ENCODE results near the gene PINLYP.

DNA sequence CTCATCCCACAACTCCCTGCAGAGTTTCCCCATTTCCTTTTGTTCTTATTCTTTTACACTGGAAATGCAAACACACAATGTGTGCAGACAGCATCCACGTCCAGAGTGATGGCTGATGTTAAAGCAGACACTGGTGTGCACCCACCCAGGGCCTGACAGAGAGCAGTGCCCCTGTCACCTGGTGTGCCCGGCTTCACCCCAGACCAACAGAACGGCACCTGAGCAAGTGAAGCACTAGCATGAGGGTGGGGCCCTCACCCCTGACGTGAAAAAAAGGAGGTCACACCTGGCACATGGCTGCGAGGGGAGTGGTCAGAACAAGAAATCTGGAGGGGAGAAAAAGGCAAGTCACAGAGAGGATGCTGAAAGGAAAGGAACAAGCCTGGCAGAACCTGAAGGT lies 30.3 kb upstream of the PINLYP start:
- TF ChIP-seq, protein P1, sequence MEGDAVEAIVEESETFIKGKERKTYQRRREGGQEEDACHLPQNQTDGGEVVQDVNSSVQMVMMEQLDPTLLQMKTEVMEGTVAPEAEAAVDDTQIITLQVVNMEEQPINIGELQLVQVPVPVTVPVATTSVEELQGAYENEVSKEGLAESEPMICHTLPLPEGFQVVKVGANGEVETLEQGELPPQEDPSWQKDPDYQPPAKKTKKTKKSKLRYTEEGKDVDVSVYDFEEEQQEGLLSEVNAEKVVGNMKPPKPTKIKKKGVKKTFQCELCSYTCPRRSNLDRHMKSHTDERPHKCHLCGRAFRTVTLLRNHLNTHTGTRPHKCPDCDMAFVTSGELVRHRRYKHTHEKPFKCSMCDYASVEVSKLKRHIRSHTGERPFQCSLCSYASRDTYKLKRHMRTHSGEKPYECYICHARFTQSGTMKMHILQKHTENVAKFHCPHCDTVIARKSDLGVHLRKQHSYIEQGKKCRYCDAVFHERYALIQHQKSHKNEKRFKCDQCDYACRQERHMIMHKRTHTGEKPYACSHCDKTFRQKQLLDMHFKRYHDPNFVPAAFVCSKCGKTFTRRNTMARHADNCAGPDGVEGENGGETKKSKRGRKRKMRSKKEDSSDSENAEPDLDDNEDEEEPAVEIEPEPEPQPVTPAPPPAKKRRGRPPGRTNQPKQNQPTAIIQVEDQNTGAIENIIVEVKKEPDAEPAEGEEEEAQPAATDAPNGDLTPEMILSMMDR (IDR thresholded peaks at IDR 0.05) = no peak
- no peak for TF ChIP-seq ZFX (IDR thresholded peaks at IDR 0.05; ENCODE audit: borderline replicate concordance)
